ENCODE data around the gene KRTAP2-3.

- TF ChIP-seq CTCF (IDR thresholded peaks at IDR 0.05) (no peak), POLR2A (IDR thresholded peaks at IDR 0.05) (no peak)
Observed at GRCh38 chr17:41048441-41048840, 11.5 kb downstream of the KRTAP2-3 start.
